ENCODE measurements around the gene COL4A6.

The COL4A6 gene

GRCh38 chrX:108254636-108255035 lies 183.6 kb downstream of the COL4A6 start:
- Histone ChIP-seq H3K9me3 (no peaks in the 10 kb centered on the region), H3K36me3 (no peaks in the 10 kb centered on the region), H3K27me3 (no peaks in the 10 kb centered on the region), H3K4me3 (ENCODE audit: low read depth, low read length) (no peak overlapping the region), H3K4me1 (no peaks in the 10 kb centered on the region)
- TF ChIP-seq CTCF (IDR thresholded peaks at IDR 0.05; ENCODE audit: low read depth, low read length): no peak
- no peak for DNase-seq

- Histone ChIP-seq H3K9me3 (no peaks in the 10 kb centered on the region), H3K27me3 (no peaks in the 10 kb centered on the region), H3K4me3 (ENCODE audit: low read depth, low read length) (no peak overlapping the region), H3K36me3 (no peaks in the 10 kb centered on the region), H3K4me1 (no peaks in the 10 kb centered on the region)
- DNase-seq: no peak
- no peak for TF ChIP-seq CTCF (IDR thresholded peaks at IDR 0.05; ENCODE audit: low read depth, low read length)
These were observed 187.3 kb downstream of the COL4A6 start for GRCh38 chrX:108250654-108251579.

- Histone ChIP-seq H3K4me1 (no peaks in the 10 kb centered on the region), H3K27me3 (no peaks in the 10 kb centered on the region), H3K36me3 (no peaks in the 10 kb centered on the region), H3K9me3 (no peaks in the 10 kb centered on the region), H3K4me3 (ENCODE audit: low read depth, low read length) (no peak overlapping the region)
- no peak for DNase-seq
- TF ChIP-seq CTCF (IDR thresholded peaks at IDR 0.05; ENCODE audit: low read depth, low read length): no peak
These were observed 191.8 kb downstream of the COL4A6 start for GRCh38 chrX:108246304-108246954.

- TF ChIP-seq CTCF (IDR thresholded peaks at IDR 0.05; ENCODE audit: low read depth, low read length): 0 out of 2 replicates have a peak, but pooled peaks have one; percentile 2
- Histone ChIP-seq H3K9me3 (no peaks in the 10 kb centered on the region), H3K36me3 (no peaks in the 10 kb centered on the region), H3K4me1 (no peaks in the 10 kb centered on the region), H3K4me3 (ENCODE audit: low read depth, low read length) (no peak overlapping the region), H3K27me3 (no peaks in the 10 kb centered on the region)
- DNase-seq: no peak
These were observed 192.8 kb downstream of the COL4A6 start for GRCh38 chrX:108245462-108245861.

GRCh38 chrX:108235986-108236385 lies 202.2 kb downstream of the COL4A6 start:
- TF ChIP-seq CTCF (IDR thresholded peaks at IDR 0.05; ENCODE audit: low read depth, low read length): no peak
- DNase-seq: no peak
- Histone ChIP-seq H3K4me3 (ENCODE audit: low read depth, low read length) (no peak overlapping the region), H3K9me3 (no peaks in the 10 kb centered on the region), H3K27me3 (no peaks in the 10 kb centered on the region), H3K4me1 (no peaks in the 10 kb centered on the region), H3K36me3 (no peaks in the 10 kb centered on the region)

GRCh38 chrX:108230574-108230973 lies 207.6 kb downstream of the COL4A6 start:
- Histone ChIP-seq H3K9me3 (no peaks in the 10 kb centered on the region), H3K4me1 (no peaks in the 10 kb centered on the region), H3K36me3 (no peaks in the 10 kb centered on the region), H3K4me3 (ENCODE audit: low read depth, low read length) (no peak overlapping the region), H3K27me3 (no peaks in the 10 kb centered on the region)
- DNase-seq: no peak
- TF ChIP-seq CTCF (IDR thresholded peaks at IDR 0.05; ENCODE audit: low read depth, low read length): no peak

Data from BE2C (cell line).